HepG2 (cell line): ENCODE results near the gene CDR2L. TPM values are rescaled to one million over a fixed set of nuclear protein-coding genes. Genes with fewer than 3 reads are reported as not detected.

Experiments
- ATAC-seq: fragments of 200-7000 bp; cut with Tn5 transposase; 3 replicates; pipeline ENCODE4 v1.9.1; 2020; ENCODE audit warnings: mild to moderate bottlenecking, moderate library complexity
- BruUV-seq: library from RNA; stranded (reverse); fragments of 400-500 nt; replicated peaks from 2 replicates; lab custom pipeline; 2021; lab: Mats Ljungman, UMichigan
- CTCF ChIA-PET: fragments of 300-600 bp; formaldehyde crosslinking; extraction: SDS; loops from one replicate; lab custom pipeline; 2021; ENCODE audit warnings: low total read pairs, inconsistent platforms, low intra/inter-chr PET ratio; lab: Yijun Ruan, JAX
- POLR2A ChIA-PET: fragments of 350-600 bp; sonication (Branson Sonifier 250); formaldehyde crosslinking; loops from one replicate; lab custom pipeline; 2020; ENCODE audit warnings: antibody characterized with exemption, inconsistent platforms; lab: Yijun Ruan, JAX
- DNase-seq: peaks from one replicate; pipeline ENCODE4 v3.0.0-alpha.2; 2015; ENCODE audit warnings: low spot score
- FAIRE-seq: peaks from 3 replicates; lab custom pipeline; 2011; peaks lifted over from hg19 to GRCh38; lab: Jason Lieb, UNC
- H2AFZ ChIP-seq: one replicate; pipeline ENCODE4 v1.6.1; 2011; ENCODE audit warnings: low read length, inconsistent platforms
- H3K27ac ChIP-seq: fragments of 300-600 bp; 3 replicates; pipeline ENCODE4 v1.8.0; 2011; ENCODE audit warnings: mixed run types, mild to moderate bottlenecking, mixed read lengths, low read length, inconsistent platforms; ENCODE audit not compliant: insufficient read depth; ENCODE audit errors: extremely low read length
- H3K27me3 ChIP-seq, 2 experiments: fragments of 200-600 bp in 1 of 2; 2 replicates in 1 of 2; 3 replicates in 1 of 2; pipeline versions ENCODE4 v1.6.0 to v1.8.0; 2011; ENCODE audit warnings: low read length in 2 of 2, mild to moderate bottlenecking in 2 of 2, moderate library complexity in 2 of 2, inconsistent platforms in 1 of 2; ENCODE audit not compliant: insufficient read depth in 2 of 2, control insufficient read depth in 1 of 2
- H3K36me3 ChIP-seq, 2 experiments: fragments of 200-600 bp in 1 of 2; replicated peaks in 1 of 2; 2 replicates in 1 of 2; 3 replicates in 1 of 2; pipeline versions ENCODE4 v1.5.1 to v1.8.0; 2011; ENCODE audit warnings: low read length in 2 of 2, inconsistent platforms in 1 of 2; ENCODE audit not compliant: insufficient read depth in 2 of 2, control insufficient read depth in 1 of 2
- H3K4me1 ChIP-seq: 2 replicates; pipeline ENCODE4 v1.5.1; 2012; ENCODE audit warnings: low read length, inconsistent platforms; ENCODE audit not compliant: insufficient read depth
- H3K4me2 ChIP-seq: 2 replicates; pipeline ENCODE4 v1.6.0; 2011; ENCODE audit warnings: low read depth, low read length, inconsistent platforms
- H3K4me3 ChIP-seq, 3 experiments: fragments of 200-600 bp in 1 of 3; sonication (generic), shearing (Covaris generic) in 1 of 3; replicated peaks in 1 of 3; 2 replicates each; pipeline ENCODE4 v1.5.1; 2011 to 2016; ENCODE audit warnings: low read length in 3 of 3, inconsistent platforms in 2 of 3, low read depth in 2 of 3, mild to moderate bottlenecking in 2 of 3, control low read depth in 1 of 3, mixed read lengths in 1 of 3; ENCODE audit not compliant: insufficient read depth in 1 of 3
- H3K79me2 ChIP-seq: one replicate; pipeline ENCODE4 v1.6.1; 2011; ENCODE audit warnings: low read length, inconsistent platforms; ENCODE audit not compliant: insufficient read depth
- H3K9ac ChIP-seq: 2 replicates; pipeline ENCODE4 v1.6.0; 2011; ENCODE audit warnings: mild to moderate bottlenecking, low read depth, low read length, inconsistent platforms; ENCODE audit not compliant: insufficient read depth
- H3K9me3 ChIP-seq: 2 replicates; pipeline ENCODE4 v1.5.1; 2012; ENCODE audit warnings: mild to moderate bottlenecking, low read length
- H4K20me1 ChIP-seq: 2 replicates; pipeline ENCODE4 v1.6.0; 2011; ENCODE audit warnings: inconsistent platforms, mild to moderate bottlenecking, low read length, moderate library complexity; ENCODE audit not compliant: insufficient read depth
- WGBS: methylation state at CpG from one replicate; pipeline ENCODE4 v1.1.6; 2017; ENCODE audit warnings: low lambda C conversion rate; 5-methylcytosine and 5-hydroxymethylcytosine counted together
- in situ Hi-C: cut with HindIII; loops from 2 replicates; pipeline ENCODE4 v1.10.0; 2017; ENCODE audit warnings: low pct_unique_long_range_greater_than_20kb; ENCODE audit not compliant: extremely low pct_ligation_motif_present
- intact Hi-C: fragments of 100-400 bp; cut with micrococcal nuclease; formaldehyde crosslinking; loops from one replicate; pipeline ENCODE4 v1.10.0; 2022; ENCODE audit not compliant: unreplicated experiment
- polyA plus RNA-seq, 8 experiments: library from polyadenylated mRNA; depleted of rRNA in 3 of 8; stranded (reverse) in 7 of 8; unstranded in 1 of 8; fragments of >200 nt; fragmentation: Illumina TruSeq in 4 of 8; extraction: Trizol in 4 of 8; gene quantifications; 2 replicates each; pipeline versions ENCODE4 v1.2.1 to v1.2.3, GENCODE V29; 2011 to 2016; ENCODE audit warnings: low read depth in 4 of 8, missing spikeins in 1 of 8, mixed read lengths in 1 of 8; ENCODE audit not compliant: insufficient read depth in 1 of 8
- total RNA-seq, 5 experiments: library from RNA; depleted of rRNA; stranded (reverse); fragments of >200 nt; fragmentation: Illumina TruSeq; extraction: Trizol; gene quantifications; 2 replicates each; pipeline ENCODE4 v1.2.3, GENCODE V29; 2016; ENCODE audit warnings: low read depth in 1 of 5
- TF ChIP-seq, protein P1 (sequence below): IDR thresholded peaks from 2 replicates; pipeline ENCODE4 v1.6.1; 2012; ENCODE audit warnings: low read length, improper control_type of control experiment

Gene CDR2L
- total and polyA plus RNA-seq, 2 of the 13 experiments (the other 11 are each of a cell fraction or from before 2014, with no cell fraction given): 1.9 to 2.1 TPM

DNA sequence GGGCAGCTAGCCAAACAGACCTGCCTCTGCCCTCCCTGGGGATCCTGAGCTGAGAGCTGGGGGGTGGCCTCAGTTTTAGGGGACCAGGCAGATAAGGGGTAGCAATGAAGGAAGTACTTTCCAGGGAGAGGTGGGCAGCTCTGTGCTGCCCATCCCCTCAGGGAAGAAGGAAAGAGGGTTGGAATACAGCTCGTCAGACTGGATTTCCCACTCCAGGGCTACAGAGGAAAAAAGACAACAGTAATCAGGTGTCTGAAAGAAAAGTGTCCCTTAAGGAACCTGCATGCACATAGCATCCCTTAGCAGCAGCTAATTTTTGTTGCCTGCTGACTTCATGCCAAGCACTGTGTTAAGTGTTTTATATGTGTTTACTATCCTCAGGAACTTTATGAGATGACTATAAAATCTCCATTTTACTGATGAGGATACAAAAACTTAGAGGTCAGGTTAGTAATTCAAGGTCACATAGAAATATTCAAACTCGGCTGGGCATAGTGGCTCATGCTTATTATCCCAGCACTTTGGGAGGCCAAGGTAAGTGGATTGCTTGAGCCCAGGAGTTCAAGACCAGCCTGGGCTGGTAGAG is 21.8 kb downstream of the CDR2L start:
- no peaks in the 10 kb centered on the region for H4K20me1 ChIP-seq
- TF ChIP-seq, protein P1, sequence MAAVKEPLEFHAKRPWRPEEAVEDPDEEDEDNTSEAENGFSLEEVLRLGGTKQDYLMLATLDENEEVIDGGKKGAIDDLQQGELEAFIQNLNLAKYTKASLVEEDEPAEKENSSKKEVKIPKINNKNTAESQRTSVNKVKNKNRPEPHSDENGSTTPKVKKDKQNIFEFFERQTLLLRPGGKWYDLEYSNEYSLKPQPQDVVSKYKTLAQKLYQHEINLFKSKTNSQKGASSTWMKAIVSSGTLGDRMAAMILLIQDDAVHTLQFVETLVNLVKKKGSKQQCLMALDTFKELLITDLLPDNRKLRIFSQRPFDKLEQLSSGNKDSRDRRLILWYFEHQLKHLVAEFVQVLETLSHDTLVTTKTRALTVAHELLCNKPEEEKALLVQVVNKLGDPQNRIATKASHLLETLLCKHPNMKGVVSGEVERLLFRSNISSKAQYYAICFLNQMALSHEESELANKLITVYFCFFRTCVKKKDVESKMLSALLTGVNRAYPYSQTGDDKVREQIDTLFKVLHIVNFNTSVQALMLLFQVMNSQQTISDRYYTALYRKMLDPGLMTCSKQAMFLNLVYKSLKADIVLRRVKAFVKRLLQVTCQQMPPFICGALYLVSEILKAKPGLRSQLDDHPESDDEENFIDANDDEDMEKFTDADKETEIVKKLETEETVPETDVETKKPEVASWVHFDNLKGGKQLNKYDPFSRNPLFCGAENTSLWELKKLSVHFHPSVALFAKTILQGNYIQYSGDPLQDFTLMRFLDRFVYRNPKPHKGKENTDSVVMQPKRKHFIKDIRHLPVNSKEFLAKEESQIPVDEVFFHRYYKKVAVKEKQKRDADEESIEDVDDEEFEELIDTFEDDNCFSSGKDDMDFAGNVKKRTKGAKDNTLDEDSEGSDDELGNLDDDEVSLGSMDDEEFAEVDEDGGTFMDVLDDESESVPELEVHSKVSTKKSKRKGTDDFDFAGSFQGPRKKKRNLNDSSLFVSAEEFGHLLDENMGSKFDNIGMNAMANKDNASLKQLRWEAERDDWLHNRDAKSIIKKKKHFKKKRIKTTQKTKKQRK: no peak
- TF ChIP-seq, all 625 proteins: peak for 0
- WGBS: 11% methylated on average over 2 of the region's 2 CpGs
- ChIA-PET CTCF (no interaction called here), POLR2A (interaction anchor here (0.7 to 4.3 kb wide), 2 partner anchors 47 to 260 kb away, joined by 3 to 94 read pairs; no protein-coding TSS in a partner anchor)
- intact Hi-C loops: no loop called here
- Histone ChIP-seq H3K27me3 (no peaks in the 10 kb centered on the region; a peak in 2 of 5 replicates), H3K4me1 (peaks cover 28% of the 10 kb centered on the region), H3K9me3 (no peaks in the 10 kb centered on the region), H3K9ac (no peak overlapping the region), H3K36me3 (no peaks in the 10 kb centered on the region), H2AFZ (no peak overlapping the region), H3K4me2 (no peak overlapping the region), H3K27ac (no peak overlapping the region), H3K79me2 (peaks cover 14% of the 10 kb centered on the region), H3K4me3 (no peak overlapping the region)
- DNase-seq (no peak), ATAC-seq (no peak), FAIRE-seq (no peak)
- in situ Hi-C loops: loop anchor here (5.0 kb wide), 2 partner anchors 47 to 92 kb away; no protein-coding TSS in a partner anchor
- no TSS peak for BruUV-seq
